Activated CD8-positive, alpha-beta memory T cell treated with anti-CD3 and anti-CD28 coated beads, Interleukin-2, amount 10 ng/mL, durations not matched to agents 7 days and 5 days (primary cell): ENCODE results near the gene ITPA. TPM values are rescaled to one million over a fixed set of nuclear protein-coding genes. Genes with fewer than 3 reads are reported as not detected.

Experiments
- ATAC-seq: fragments of 150-1000 bp; cut with Tn5 transposase; one replicate; pipeline ENCODE4 v1.10.0; 2021; ENCODE audit warnings: moderate library complexity
- CTCF ChIA-PET: fragments of 350-600 bp; sonication (Branson Sonifier 250); formaldehyde crosslinking; loops from one replicate; lab custom pipeline; 2021; ENCODE audit warnings: antibody characterized with exemption; lab: Charles Lee
- DNase-seq: peaks from one replicate; pipeline ENCODE4 v3.0.0-alpha.2; 2020
- H3K27ac Mint-ChIP-seq: one replicate; pipeline ENCODE4 v1.8.0; 2021; ENCODE audit warnings: mild to moderate bottlenecking, mixed read lengths
- H3K27me3 Mint-ChIP-seq: one replicate; pipeline ENCODE4 v1.8.0; 2021; ENCODE audit warnings: mixed read lengths
- H3K36me3 Mint-ChIP-seq: one replicate; pipeline ENCODE4 v1.8.0; 2021; ENCODE audit warnings: mild to moderate bottlenecking, mixed read lengths
- H3K4me1 Mint-ChIP-seq: one replicate; pipeline ENCODE4 v1.8.0; 2021; ENCODE audit warnings: mixed read lengths
- H3K4me3 Mint-ChIP-seq: one replicate; pipeline ENCODE4 v1.8.0; 2021; ENCODE audit warnings: mild to moderate bottlenecking, moderate library complexity, mixed read lengths
- H3K9me3 Mint-ChIP-seq: one replicate; pipeline ENCODE4 v1.8.0; 2022; ENCODE audit warnings: low read depth, mixed read lengths
- total RNA-seq, 2 experiments: library from RNA; stranded (reverse); gene quantifications; one replicate each; pipeline ENCODE4 v1.2.3, GENCODE V29; 2021

The ITPA gene
- total RNA-seq, 2 experiments from 2014 or later, result 51.9 to 71.7 TPM

GRCh38 chr20:3168079-3168828 lies 41.0 kb upstream of the ITPA start:
- Mint-ChIP-seq H3K4me3 (no peak overlapping the region), H3K36me3 (no peaks in the 10 kb centered on the region), H3K27me3 (peaks cover 48% of the 10 kb centered on the region), H3K27ac (no peak overlapping the region), H3K4me1 (peaks cover 3% of the 10 kb centered on the region), H3K9me3 (no peaks in the 10 kb centered on the region)
- ATAC-seq (no peak), DNase-seq (no peak)
- CTCF ChIA-PET, result no interaction called here

GRCh38 chr20:3168829-3169590 lies 40.3 kb upstream of the ITPA start:
- no peak overlapping the region for H3K4me3 Mint-ChIP-seq
- peaks cover 50% of the 10 kb centered on the region for H3K27me3 Mint-ChIP-seq
- H3K4me1 Mint-ChIP-seq, result peaks cover 5% of the 10 kb centered on the region
- H3K36me3 Mint-ChIP-seq, result no peaks in the 10 kb centered on the region
- DNase-seq (no peak), ATAC-seq (no peak)
- no peak overlapping the region for H3K27ac Mint-ChIP-seq
- CTCF ChIA-PET, result no interaction called here
- no peaks in the 10 kb centered on the region for H3K9me3 Mint-ChIP-seq

GRCh38 chr20:3171391-3172125 lies 37.7 kb upstream of the ITPA start:
- ATAC-seq (no peak), DNase-seq (no peak)
- Mint-ChIP-seq H3K27ac (no peak overlapping the region), H3K4me1 (peaks cover 7% of the 10 kb centered on the region), H3K27me3 (peaks cover 64% of the 10 kb centered on the region), H3K9me3 (no peaks in the 10 kb centered on the region), H3K36me3 (no peaks in the 10 kb centered on the region), H3K4me3 (no peak overlapping the region)
- CTCF ChIA-PET, result interaction anchor here (1.3 to 1.7 kb wide), 3 partner anchors 10 to 27 kb away, joined by 3 to 9 read pairs (median 3); no protein-coding TSS in a partner anchor

- no peak for ATAC-seq
Measured at GRCh38 chr20:3172126-3172932, 37.0 kb upstream of the ITPA start.

GRCh38 chr20:3172933-3173609 lies 36.2 kb upstream of the ITPA start, which contains the start of gene LZTS3:
Gene LZTS3, minus strand, starts transcription at chr20:3173549. Its CDS starts 6,386 bp downstream, at chr20:3167163.
- Mint-ChIP-seq H3K36me3 (no peaks in the 10 kb centered on the region), H3K9me3 (no peaks in the 10 kb centered on the region), H3K4me1 (peaks cover 7% of the 10 kb centered on the region), H3K4me3 (peak within 1 kb of the TSS; percentile 80), H3K27ac (peak within 1 kb of the TSS; percentile 49), H3K27me3 (peaks cover 58% of the 10 kb centered on the region)
- CTCF ChIA-PET, result interaction anchor here (0.8 kb wide), 1 partner anchor 134 kb away, joined by 3 read pairs; no protein-coding TSS in a partner anchor
- DNase-seq (peak; percentile 85), ATAC-seq (peak; percentile 92)

More at GRCh38 chr20:3172126-3172932, 37.0 kb upstream of the ITPA start:
- Mint-ChIP-seq H3K9me3 (no peaks in the 10 kb centered on the region), H3K27ac (no peak overlapping the region), H3K36me3 (no peaks in the 10 kb centered on the region), H3K27me3 (peaks cover 63% of the 10 kb centered on the region), H3K4me1 (peaks cover 7% of the 10 kb centered on the region), H3K4me3 (peak overlapping the region; percentile 61)
- CTCF ChIA-PET, result interaction anchor here (1.3 to 1.7 kb wide), 2 partner anchors 11 to 15 kb away, joined by 3 to 9 read pairs; no protein-coding TSS in a partner anchor
- no peak for DNase-seq

GRCh38 chr20:3173610-3174441 lies 35.5 kb upstream of the ITPA start:
- Mint-ChIP-seq H3K27ac (peak overlapping the region; percentile 49), H3K27me3 (peaks cover 52% of the 10 kb centered on the region), H3K4me3 (peak overlapping the region; percentile 80), H3K4me1 (peaks cover 7% of the 10 kb centered on the region), H3K9me3 (no peaks in the 10 kb centered on the region), H3K36me3 (no peaks in the 10 kb centered on the region)
- CTCF ChIA-PET, result interaction anchor here (0.8 kb wide), 1 partner anchor 135 kb away, joined by 3 read pairs; no protein-coding TSS in a partner anchor
- DNase-seq (peak; percentile 92), ATAC-seq (peak; percentile 62)

GRCh38 chr20:3174442-3175261 lies 34.6 kb upstream of the ITPA start:
- Mint-ChIP-seq H3K9me3 (no peaks in the 10 kb centered on the region), H3K36me3 (no peaks in the 10 kb centered on the region), H3K4me1 (peaks cover 7% of the 10 kb centered on the region), H3K27me3 (peaks cover 46% of the 10 kb centered on the region), H3K4me3 (peak overlapping the region; percentile 80), H3K27ac (no peak overlapping the region)
- CTCF ChIA-PET, result interaction anchor here (0.9 kb wide), 1 partner anchor 121 kb away, joined by 5 read pairs; no protein-coding TSS in a partner anchor
- ATAC-seq (no peak), DNase-seq (no peak)

- CTCF ChIA-PET, result interaction anchor here (0.9 kb wide), 1 partner anchor 122 kb away, joined by 5 read pairs; no protein-coding TSS in a partner anchor
- H3K27ac Mint-ChIP-seq, result no peak overlapping the region
- no peaks in the 10 kb centered on the region for H3K9me3 Mint-ChIP-seq
- peaks cover 41% of the 10 kb centered on the region for H3K27me3 Mint-ChIP-seq
- DNase-seq (no peak), ATAC-seq (no peak)
- H3K4me3 Mint-ChIP-seq, result no peak overlapping the region
- H3K4me1 Mint-ChIP-seq, result peaks cover 7% of the 10 kb centered on the region
- H3K36me3 Mint-ChIP-seq, result no peaks in the 10 kb centered on the region
Measured at GRCh38 chr20:3175270-3175669, 34.0 kb upstream of the ITPA start.

GRCh38 chr20:3177746-3178485 lies 31.4 kb upstream of the ITPA start:
- no peak overlapping the region for H3K27ac Mint-ChIP-seq
- H3K4me3 Mint-ChIP-seq, result no peak overlapping the region
- H3K4me1 Mint-ChIP-seq, result peaks cover 3% of the 10 kb centered on the region
- CTCF ChIA-PET, result interaction anchor here (0.6 kb wide), 1 partner anchor 57 kb away, joined by 4 read pairs; no protein-coding TSS in a partner anchor
- DNase-seq, result no peak
- no peaks in the 10 kb centered on the region for H3K9me3 Mint-ChIP-seq
- ATAC-seq, result no peak
- peaks cover 19% of the 10 kb centered on the region for H3K27me3 Mint-ChIP-seq
- H3K36me3 Mint-ChIP-seq, result no peaks in the 10 kb centered on the region

- CTCF ChIA-PET, result no interaction called here
Measured at GRCh38 chr20:3180319-3180718, 29.0 kb upstream of the ITPA start.

More at GRCh38 chr20:3180319-3180718, 29.0 kb upstream of the ITPA start:
- H3K27me3 Mint-ChIP-seq, result peaks cover 3% of the 10 kb centered on the region
- H3K4me1 Mint-ChIP-seq, result no peaks in the 10 kb centered on the region
- no peaks in the 10 kb centered on the region for H3K9me3 Mint-ChIP-seq
- no peaks in the 10 kb centered on the region for H3K36me3 Mint-ChIP-seq
- ATAC-seq, result no peak
- H3K27ac Mint-ChIP-seq, result no peak overlapping the region
- no peak for DNase-seq
- H3K4me3 Mint-ChIP-seq, result no peak overlapping the region
